Spleen (tissue), 11 donors: ENCODE results near the gene SPRR5. TPM values are rescaled to one million over a fixed set of nuclear protein-coding genes. Genes with fewer than 3 reads are reported as not detected.

Experiments
- DNase-seq: peaks from one replicate; pipeline ENCODE4 v3.0.0-alpha.2; 2020
- H3K27ac ChIP-seq, 8 donors: fragments of 200-600 bp; sonication (generic) in 7 of 8; 1 replicate in 4 of 8; 2 replicates in 4 of 8; pipeline versions ENCODE4 v1.5.0 to v1.8.0; 2016 to 2021; ENCODE audit warnings: inconsistent platforms in 4 of 8, mild to moderate bottlenecking in 4 of 8, moderate library complexity in 1 of 8
- H3K27me3 ChIP-seq, 7 donors: fragments of 200-600 bp; sonication (generic) in 6 of 7; replicated peaks in 1 of 7; 1 replicate in 4 of 7; 2 replicates in 3 of 7; pipeline versions ENCODE4 v1.5.0 to v1.8.0; 2016 to 2021; ENCODE audit warnings: inconsistent platforms in 3 of 7, mild to moderate bottlenecking in 1 of 7
- H3K36me3 ChIP-seq, 6 donors: fragments of 200-600 bp; sonication (generic) in 5 of 6; 1 replicate in 4 of 6; 2 replicates in 2 of 6; pipeline versions ENCODE4 v1.5.0 to v1.8.0; 2016 to 2021; ENCODE audit warnings: inconsistent platforms in 2 of 6
- H3K4me1 ChIP-seq, 6 donors: fragments of 200-600 bp; sonication (generic) in 5 of 6; 1 replicate in 3 of 6; 2 replicates in 3 of 6; pipeline versions ENCODE4 v1.5.0 to v1.8.0; 2016 to 2021; ENCODE audit warnings: inconsistent platforms in 3 of 6
- H3K4me3 ChIP-seq, 8 donors: fragments of 200-600 bp; sonication (generic) in 7 of 8; 1 replicate in 4 of 8; 2 replicates in 4 of 8; pipeline versions ENCODE4 v1.5.0 to v1.8.0; 2016 to 2021; ENCODE audit warnings: inconsistent platforms in 4 of 8, mild to moderate bottlenecking in 4 of 8, moderate library complexity in 2 of 8
- H3K9me3 ChIP-seq, 8 donors: fragments of 200-600 bp; sonication (generic) in 7 of 8; 1 replicate in 4 of 8; 2 replicates in 4 of 8; pipeline versions ENCODE4 v1.5.0 to v1.8.0; 2016 to 2021; ENCODE audit warnings: inconsistent platforms in 4 of 8
- CTCF ChIP-seq, 11 experiments: fragments of 200-600 bp in 7 of 11; fragments of 450-650 bp in 4 of 11; sonication (generic) in 4 of 11; IDR thresholded peaks in 8 of 11; conservative IDR thresholded peaks in 3 of 11; 1 replicate in 7 of 11; 2 replicates in 4 of 11; pipeline versions ENCODE4 v1.4.0 to v1.8.0; 2016 to 2021; ENCODE audit warnings: antibody characterized with exemption in 11 of 11, inconsistent platforms in 4 of 11, mild to moderate bottlenecking in 1 of 11
- POLR2A ChIP-seq, 3 donors: fragments of 450-650 bp; IDR thresholded peaks; one replicate each; pipeline ENCODE4 v1.5.1; 2017; ENCODE audit warnings: antibody characterized with exemption in 3 of 3, mild to moderate bottlenecking in 1 of 3
- POLR2AphosphoS5 ChIP-seq, 3 donors: sonication (generic); formaldehyde crosslinking; IDR thresholded peaks; one replicate each; pipeline ENCODE4 v1.5.1; 2017; ENCODE audit warnings: antibody characterized with exemption in 3 of 3
- WGBS, 5 donors: extraction: QIAGEN DNeasy Blood & Tissue Kit in 3 of 5; methylation state at CpG; one replicate each; pipeline versions ENCODE4 v1.1.5 to v1.1.7; 2013 to 2018; 5-methylcytosine and 5-hydroxymethylcytosine counted together
- intact Hi-C: fragments of 100-400 bp; cut with DNase I; formaldehyde crosslinking; loops from one replicate; pipeline ENCODE4 v1.15.0; 2023; ENCODE audit warnings: low total_unique reads
- polyA plus RNA-seq, 3 donors: library from polyadenylated mRNA; stranded (reverse); fragments of 200-250 nt; gene quantifications; one replicate each; pipeline ENCODE4 v1.2.1, GENCODE V29; 2013
- total RNA-seq, 7 donors: library from RNA; depleted of rRNA in 3 of 7; stranded (reverse); fragments of >200 nt in 3 of 7; fragmentation: NEBNext Ultra II Directional in 4 of 7; extraction: Animal tissue kit (Norgen Biotek cat#: 25700) in 4 of 7; gene quantifications; one replicate each; pipeline versions ENCODE4 v1.1.0 to v1.2.1, GENCODE V29; 2016 to 2021
- donor health status: healthy with polysubstance abuse.
- donor health status: DM: no; HTN: no; CAD: no; lungs with moderate emphysema.
- donor health status: DM: no; HTN: no; CAD: no.
- donor health status: Bipolar disorder and iron deficiency.
- donor health status: healthy.
- donor health status: DM: no; HTN: no; CAD: no.
- donor health status: DM: yes; HTN: yes; CAD: no.

Gene SPRR5
- total and polyA plus RNA-seq, 10 donors: not detected

GRCh38 chr1:152942161-152942560, 4.8 kb upstream of the SPRR5 start:
- H3K9me3 ChIP-seq: no peaks in the 10 kb centered on the region
- intact Hi-C loops: no loop called here
- no peaks in the 10 kb centered on the region for H3K36me3 ChIP-seq
- no peak for DNase-seq
- TF ChIP-seq CTCF (IDR thresholded peaks at IDR 0.05 in 8 of 11, conservative IDR thresholded peaks at IDR 0.05 in 3 of 11) (no peak), POLR2AphosphoS5 (IDR thresholded peaks at IDR 0.05) (no peak), POLR2A (IDR thresholded peaks at IDR 0.05) (no peak)
- H3K4me1 ChIP-seq: no peaks in the 10 kb centered on the region
- peaks cover 0 to 11% (median 0%) of the 10 kb centered on the region in 7 donors for H3K27me3 ChIP-seq
- WGBS, 5 donors: 65 to 89% (median 84%) methylated on average over 2 of the region's 2 CpGs
- H3K27ac ChIP-seq: no peak overlapping the region
- no peak overlapping the region for H3K4me3 ChIP-seq

DNA sequence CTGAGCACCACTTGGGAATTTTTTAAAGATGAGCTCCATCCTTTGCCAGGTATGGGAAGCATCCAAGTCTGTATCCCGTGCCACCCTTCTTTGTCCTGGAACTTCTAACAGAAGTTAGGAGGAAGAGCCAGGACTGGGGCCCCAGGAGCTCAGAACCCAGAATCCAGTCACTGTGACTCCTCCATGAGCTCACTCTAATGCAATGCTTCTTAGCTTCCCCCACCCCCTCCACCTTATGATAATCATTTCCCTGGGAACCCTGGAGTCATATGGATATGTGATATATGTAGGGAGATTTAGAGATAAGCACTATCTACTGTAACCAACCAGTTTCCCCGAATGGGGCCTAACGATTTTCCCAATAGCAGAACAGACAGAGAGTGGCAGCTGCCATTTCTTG, 758 bp upstream of the SPRR5 start:
- intact Hi-C loops: no loop called here
- no peak overlapping the region for H3K27ac ChIP-seq
- H3K4me3 ChIP-seq: no peak overlapping the region
- WGBS, 5 donors: 69 to 83% (median 72%) methylated on average over 3 of the region's 3 CpGs
- TF ChIP-seq POLR2AphosphoS5 (IDR thresholded peaks at IDR 0.05) (no peak), POLR2A (IDR thresholded peaks at IDR 0.05) (no peak), CTCF (IDR thresholded peaks at IDR 0.05 in 8 of 11, conservative IDR thresholded peaks at IDR 0.05 in 3 of 11) (no peak)
- H3K27me3 ChIP-seq: peaks cover 0 to 12% (median 0%) of the 10 kb centered on the region in 7 donors
- H3K36me3 ChIP-seq: no peaks in the 10 kb centered on the region
- no peak for DNase-seq
- H3K9me3 ChIP-seq: no peaks in the 10 kb centered on the region
- no peaks in the 10 kb centered on the region for H3K4me1 ChIP-seq

GRCh38 chr1:152951711-152952110, 4.7 kb downstream of the SPRR5 start:
- Histone ChIP-seq H3K4me3 (no peak overlapping the region), H3K27me3 (peaks cover 0 to 9% (median 0%) of the 10 kb centered on the region in 7 donors), H3K27ac (no peak overlapping the region), H3K4me1 (no peaks in the 10 kb centered on the region), H3K36me3 (no peaks in the 10 kb centered on the region), H3K9me3 (no peaks in the 10 kb centered on the region)
- intact Hi-C loops: no loop called here
- DNase-seq: no peak
- TF ChIP-seq POLR2AphosphoS5 (IDR thresholded peaks at IDR 0.05): no peak
- TF ChIP-seq POLR2A (IDR thresholded peaks at IDR 0.05): no peak
- no peak for TF ChIP-seq CTCF (IDR thresholded peaks at IDR 0.05 in 8 of 11, conservative IDR thresholded peaks at IDR 0.05 in 3 of 11)
- 80 to 86% (median 81%) methylated on average over 5 of the region's 5 CpGs for WGBS, 5 donors

DNA sequence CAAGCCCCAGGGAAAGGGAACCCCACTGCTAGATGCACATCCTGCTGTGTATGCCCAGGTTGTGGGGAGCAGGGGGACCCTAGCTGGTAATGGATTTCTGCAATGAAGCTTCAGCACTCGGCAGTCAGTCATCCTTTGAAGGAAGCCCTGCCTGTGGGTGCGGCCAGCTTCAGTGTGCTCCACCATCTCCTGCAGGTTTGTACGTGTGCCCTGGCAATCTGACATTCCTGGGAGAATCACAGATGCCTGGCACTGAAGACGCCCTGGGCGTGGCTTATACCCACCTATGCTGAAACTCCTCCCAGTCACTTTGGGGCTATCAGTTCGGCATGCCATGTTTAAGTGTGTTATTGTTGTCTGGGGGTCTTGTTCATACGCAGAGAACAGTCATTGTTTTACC, 6.8 kb downstream of the SPRR5 start:
- H3K27me3 ChIP-seq: peaks cover 0 to 4% (median 0%) of the 10 kb centered on the region in 7 donors
- whole genome bisulfite sequencing, 5 donors: 70 to 92% (median 78%) methylated on average over 2 to 7 of the region's 7 CpGs
- H3K27ac ChIP-seq: no peak overlapping the region
- no peaks in the 10 kb centered on the region for H3K4me1 ChIP-seq
- no peaks in the 10 kb centered on the region for H3K36me3 ChIP-seq
- H3K4me3 ChIP-seq: no peak overlapping the region
- intact Hi-C loops: no loop called here
- no peak for DNase-seq
- H3K9me3 ChIP-seq: no peaks in the 10 kb centered on the region
- TF ChIP-seq CTCF (IDR thresholded peaks at IDR 0.05 in 8 of 11, conservative IDR thresholded peaks at IDR 0.05 in 3 of 11): no peak
- no peak for TF ChIP-seq POLR2AphosphoS5 (IDR thresholded peaks at IDR 0.05)
- TF ChIP-seq POLR2A (IDR thresholded peaks at IDR 0.05): no peak
